ENCODE data around the gene TRNAU1AP.

DNA sequence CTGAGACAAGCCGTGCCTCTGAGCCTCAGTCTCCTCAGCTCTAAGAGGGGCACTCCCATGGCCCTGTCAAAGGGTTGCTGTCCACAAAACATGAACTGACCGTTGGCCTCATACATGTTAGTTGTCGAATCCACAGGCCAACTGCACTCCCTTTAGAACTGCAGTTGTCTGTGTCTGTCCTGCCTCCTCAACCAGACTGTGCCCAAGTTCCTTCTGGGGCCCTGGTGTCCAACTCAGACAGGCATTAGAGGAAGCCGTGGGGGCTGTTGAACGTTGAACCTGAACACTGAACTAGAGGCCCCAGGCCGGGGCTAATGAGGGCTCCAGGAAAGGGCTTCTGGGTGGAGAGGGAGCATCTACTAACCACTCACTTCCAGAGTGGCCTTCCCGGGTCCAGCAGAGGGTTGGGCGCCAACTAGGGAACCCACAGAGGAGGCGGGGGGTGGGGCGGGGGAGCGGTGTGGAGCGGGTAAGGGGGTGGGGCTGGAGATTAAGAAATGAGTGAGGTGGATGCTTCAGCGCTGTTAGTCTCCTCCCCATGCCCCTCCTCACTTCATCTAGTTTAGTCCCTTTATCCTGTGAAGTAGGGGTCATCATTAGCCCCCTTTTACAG is 38.9 kb downstream of the TRNAU1AP start, which contains the start of gene RAB42:
- TF ChIP-seq, protein P1, sequence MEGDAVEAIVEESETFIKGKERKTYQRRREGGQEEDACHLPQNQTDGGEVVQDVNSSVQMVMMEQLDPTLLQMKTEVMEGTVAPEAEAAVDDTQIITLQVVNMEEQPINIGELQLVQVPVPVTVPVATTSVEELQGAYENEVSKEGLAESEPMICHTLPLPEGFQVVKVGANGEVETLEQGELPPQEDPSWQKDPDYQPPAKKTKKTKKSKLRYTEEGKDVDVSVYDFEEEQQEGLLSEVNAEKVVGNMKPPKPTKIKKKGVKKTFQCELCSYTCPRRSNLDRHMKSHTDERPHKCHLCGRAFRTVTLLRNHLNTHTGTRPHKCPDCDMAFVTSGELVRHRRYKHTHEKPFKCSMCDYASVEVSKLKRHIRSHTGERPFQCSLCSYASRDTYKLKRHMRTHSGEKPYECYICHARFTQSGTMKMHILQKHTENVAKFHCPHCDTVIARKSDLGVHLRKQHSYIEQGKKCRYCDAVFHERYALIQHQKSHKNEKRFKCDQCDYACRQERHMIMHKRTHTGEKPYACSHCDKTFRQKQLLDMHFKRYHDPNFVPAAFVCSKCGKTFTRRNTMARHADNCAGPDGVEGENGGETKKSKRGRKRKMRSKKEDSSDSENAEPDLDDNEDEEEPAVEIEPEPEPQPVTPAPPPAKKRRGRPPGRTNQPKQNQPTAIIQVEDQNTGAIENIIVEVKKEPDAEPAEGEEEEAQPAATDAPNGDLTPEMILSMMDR (IDR thresholded peaks at IDR 0.05; ENCODE audit: low read length): no peak
- TF ChIP-seq EZH2 (optimal IDR thresholded peaks at IDR 0.05; ENCODE audit: low read depth, low read length) (no peak), EZH2phosphoT487 (IDR thresholded peaks at IDR 0.05; ENCODE audit: low read length) (no peak)
